Ishikawa (cell line): ENCODE measurements around the gene COG5.

Experiments used
- CEBPB ChIP-seq: IDR thresholded peaks from 2 replicates; pipeline ENCODE4 v1.6.1; 2012
- CREB1 ChIP-seq: IDR thresholded peaks from 2 replicates; pipeline ENCODE4 v1.6.1; 2012; ENCODE audit warnings: low read depth
- EGR1 ChIP-seq: IDR thresholded peaks from 2 replicates; pipeline ENCODE4 v1.6.1; 2012
- EP300 ChIP-seq: IDR thresholded peaks from 2 replicates; pipeline ENCODE4 v1.6.1; 2012; ENCODE audit warnings: borderline replicate concordance
- FOXM1 ChIP-seq: IDR thresholded peaks from 2 replicates; pipeline ENCODE4 v1.6.1; 2012; ENCODE audit warnings: low read depth, borderline replicate concordance
- NFIC ChIP-seq: IDR thresholded peaks from 2 replicates; pipeline ENCODE4 v1.6.1; 2012
- RAD21 ChIP-seq: IDR thresholded peaks from 2 replicates; pipeline ENCODE4 v1.6.1; 2012; ENCODE audit warnings: low read depth
- TAF1 ChIP-seq: IDR thresholded peaks from 2 replicates; pipeline ENCODE4 v1.6.1; 2012; ENCODE audit warnings: low read depth, mild to moderate bottlenecking
- TCF12 ChIP-seq: IDR thresholded peaks from 2 replicates; pipeline ENCODE4 v1.6.1; 2012; ENCODE audit warnings: low read depth
- TEAD4 ChIP-seq: IDR thresholded peaks from 2 replicates; pipeline ENCODE4 v1.6.1; 2012
- USF1 ChIP-seq: IDR thresholded peaks from 2 replicates; pipeline ENCODE4 v1.6.1; 2012
- YY1 ChIP-seq: IDR thresholded peaks from 2 replicates; pipeline ENCODE4 v1.6.1; 2012; ENCODE audit warnings: low read depth
- TF ChIP-seq, protein P1 (sequence below): IDR thresholded peaks from 2 replicates; pipeline ENCODE4 v1.6.1; 2012; ENCODE audit warnings: low read depth, mild to moderate bottlenecking
- TF ChIP-seq, protein P2 (sequence below): IDR thresholded peaks from 2 replicates; pipeline ENCODE4 v1.6.1; 2012

DNA sequence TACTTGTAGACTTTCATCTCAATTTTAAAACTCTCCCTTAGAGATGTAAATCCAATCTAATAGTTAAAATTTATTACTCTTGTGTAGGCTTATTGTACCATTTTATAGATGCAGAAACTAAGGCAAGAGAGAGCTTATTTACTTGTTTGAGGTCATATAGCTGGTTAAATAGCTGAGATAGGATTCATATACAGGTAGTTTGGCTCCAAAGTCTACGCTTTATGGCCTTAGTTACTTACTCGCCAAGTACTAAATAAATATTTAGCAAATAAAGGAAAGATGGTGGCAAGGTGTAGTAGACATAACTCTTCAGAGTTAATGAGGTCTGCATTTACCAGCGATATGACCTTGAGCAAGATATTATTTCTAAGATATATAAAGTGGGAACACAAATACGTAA, 308.1 kb downstream of the COG5 start:
- TF ChIP-seq, protein P1, sequence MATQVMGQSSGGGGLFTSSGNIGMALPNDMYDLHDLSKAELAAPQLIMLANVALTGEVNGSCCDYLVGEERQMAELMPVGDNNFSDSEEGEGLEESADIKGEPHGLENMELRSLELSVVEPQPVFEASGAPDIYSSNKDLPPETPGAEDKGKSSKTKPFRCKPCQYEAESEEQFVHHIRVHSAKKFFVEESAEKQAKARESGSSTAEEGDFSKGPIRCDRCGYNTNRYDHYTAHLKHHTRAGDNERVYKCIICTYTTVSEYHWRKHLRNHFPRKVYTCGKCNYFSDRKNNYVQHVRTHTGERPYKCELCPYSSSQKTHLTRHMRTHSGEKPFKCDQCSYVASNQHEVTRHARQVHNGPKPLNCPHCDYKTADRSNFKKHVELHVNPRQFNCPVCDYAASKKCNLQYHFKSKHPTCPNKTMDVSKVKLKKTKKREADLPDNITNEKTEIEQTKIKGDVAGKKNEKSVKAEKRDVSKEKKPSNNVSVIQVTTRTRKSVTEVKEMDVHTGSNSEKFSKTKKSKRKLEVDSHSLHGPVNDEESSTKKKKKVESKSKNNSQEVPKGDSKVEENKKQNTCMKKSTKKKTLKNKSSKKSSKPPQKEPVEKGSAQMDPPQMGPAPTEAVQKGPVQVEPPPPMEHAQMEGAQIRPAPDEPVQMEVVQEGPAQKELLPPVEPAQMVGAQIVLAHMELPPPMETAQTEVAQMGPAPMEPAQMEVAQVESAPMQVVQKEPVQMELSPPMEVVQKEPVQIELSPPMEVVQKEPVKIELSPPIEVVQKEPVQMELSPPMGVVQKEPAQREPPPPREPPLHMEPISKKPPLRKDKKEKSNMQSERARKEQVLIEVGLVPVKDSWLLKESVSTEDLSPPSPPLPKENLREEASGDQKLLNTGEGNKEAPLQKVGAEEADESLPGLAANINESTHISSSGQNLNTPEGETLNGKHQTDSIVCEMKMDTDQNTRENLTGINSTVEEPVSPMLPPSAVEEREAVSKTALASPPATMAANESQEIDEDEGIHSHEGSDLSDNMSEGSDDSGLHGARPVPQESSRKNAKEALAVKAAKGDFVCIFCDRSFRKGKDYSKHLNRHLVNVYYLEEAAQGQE: no peak
- TF ChIP-seq CEBPB: no peak
- TF ChIP-seq EP300: no peak
- TF ChIP-seq FOXM1: no peak
- TF ChIP-seq EGR1: no peak
- TF ChIP-seq NFIC: no peak
- TF ChIP-seq RAD21: no peak
- TF ChIP-seq YY1: no peak
- TF ChIP-seq, protein P2, sequence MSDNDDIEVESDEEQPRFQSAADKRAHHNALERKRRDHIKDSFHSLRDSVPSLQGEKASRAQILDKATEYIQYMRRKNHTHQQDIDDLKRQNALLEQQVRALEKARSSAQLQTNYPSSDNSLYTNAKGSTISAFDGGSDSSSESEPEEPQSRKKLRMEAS: no peak
- TF ChIP-seq TAF1: no peak
- no peak for TF ChIP-seq CREB1
- TF ChIP-seq USF1: no peak
- no peak for TF ChIP-seq TEAD4
- no peak for TF ChIP-seq TCF12
